D721Med (cell line): ENCODE results near the gene NUDC.

Experiments
- DNase-seq: peaks from one replicate; pipeline ENCODE4 v3.0.0; 2011; ENCODE audit warnings: low spot score; ENCODE audit not compliant: insufficient read length
- FAIRE-seq: peaks from 2 replicates; lab custom pipeline; 2011; peaks lifted over from hg19 to GRCh38; lab: Jason Lieb, UNC
- TF ChIP-seq, protein P1 (sequence below): IDR thresholded peaks from 2 replicates; pipeline ENCODE4 v1.5.1; 2012; ENCODE audit warnings: mild to moderate bottlenecking, control low read depth; ENCODE audit not compliant: insufficient read depth; ENCODE audit errors: missing control alignments

NUDC gene

GRCh38 chr1:26900815-26901511 is 20.6 kb upstream of the NUDC start:
- DNase-seq = no peak
- TF ChIP-seq, protein P1, sequence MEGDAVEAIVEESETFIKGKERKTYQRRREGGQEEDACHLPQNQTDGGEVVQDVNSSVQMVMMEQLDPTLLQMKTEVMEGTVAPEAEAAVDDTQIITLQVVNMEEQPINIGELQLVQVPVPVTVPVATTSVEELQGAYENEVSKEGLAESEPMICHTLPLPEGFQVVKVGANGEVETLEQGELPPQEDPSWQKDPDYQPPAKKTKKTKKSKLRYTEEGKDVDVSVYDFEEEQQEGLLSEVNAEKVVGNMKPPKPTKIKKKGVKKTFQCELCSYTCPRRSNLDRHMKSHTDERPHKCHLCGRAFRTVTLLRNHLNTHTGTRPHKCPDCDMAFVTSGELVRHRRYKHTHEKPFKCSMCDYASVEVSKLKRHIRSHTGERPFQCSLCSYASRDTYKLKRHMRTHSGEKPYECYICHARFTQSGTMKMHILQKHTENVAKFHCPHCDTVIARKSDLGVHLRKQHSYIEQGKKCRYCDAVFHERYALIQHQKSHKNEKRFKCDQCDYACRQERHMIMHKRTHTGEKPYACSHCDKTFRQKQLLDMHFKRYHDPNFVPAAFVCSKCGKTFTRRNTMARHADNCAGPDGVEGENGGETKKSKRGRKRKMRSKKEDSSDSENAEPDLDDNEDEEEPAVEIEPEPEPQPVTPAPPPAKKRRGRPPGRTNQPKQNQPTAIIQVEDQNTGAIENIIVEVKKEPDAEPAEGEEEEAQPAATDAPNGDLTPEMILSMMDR = no peak
- FAIRE-seq = no peak

- TF ChIP-seq, protein P1 = no peak
- no peak for DNase-seq
- FAIRE-seq = no peak
Observed at GRCh38 chr1:26907071-26907917, 14.2 kb upstream of the NUDC start.

GRCh38 chr1:26909951-26910342 is 11.6 kb upstream of the NUDC start:
- TF ChIP-seq, protein P1 = no peak
- FAIRE-seq (no peak), DNase-seq (no peak)

DNA sequence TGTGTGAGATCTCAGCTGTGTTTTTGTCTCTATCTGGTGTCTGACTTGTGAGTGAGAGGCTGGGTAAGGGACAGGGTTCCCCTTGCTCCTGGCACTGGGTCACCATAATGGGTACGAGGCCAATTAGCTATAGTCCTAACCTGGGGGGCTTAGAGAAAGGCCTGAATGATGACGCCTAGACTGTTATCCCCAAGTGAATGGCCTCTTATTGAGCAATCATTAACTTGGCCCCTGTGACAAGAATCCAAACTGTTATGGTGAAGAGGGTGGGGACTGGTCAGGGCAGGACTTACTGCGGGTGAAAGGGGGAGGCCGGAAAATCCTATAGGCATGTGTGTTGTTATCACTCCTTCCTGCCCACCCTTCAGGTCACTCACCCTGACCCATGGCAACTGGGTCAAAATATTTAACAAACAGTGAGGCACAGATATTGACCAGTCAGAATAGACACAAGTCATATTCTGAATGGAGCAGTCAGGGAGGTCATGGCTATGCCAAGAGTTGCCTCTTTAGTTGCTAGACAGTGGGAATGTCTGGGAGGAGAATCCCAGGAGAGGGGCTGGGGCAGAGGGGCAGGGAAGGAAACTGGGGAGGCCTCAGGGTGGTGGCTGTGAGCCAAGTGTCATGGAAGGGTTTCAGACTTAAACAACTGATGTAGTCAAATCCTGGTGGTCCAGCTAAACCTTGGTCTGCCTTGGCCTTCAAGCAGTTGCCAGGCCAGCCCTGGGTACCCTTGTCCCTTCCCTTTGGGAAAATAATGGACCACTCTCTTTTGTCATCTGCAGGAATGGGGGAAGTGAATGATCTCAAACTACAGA is 11.0 kb upstream of the NUDC start:
- DNase-seq (no peak), FAIRE-seq (no peak)
- TF ChIP-seq, protein P1 = no peak

- TF ChIP-seq, protein P1 = no peak
- no peak for FAIRE-seq
Observed at GRCh38 chr1:26911399-26912146, 10.0 kb upstream of the NUDC start.

DNA sequence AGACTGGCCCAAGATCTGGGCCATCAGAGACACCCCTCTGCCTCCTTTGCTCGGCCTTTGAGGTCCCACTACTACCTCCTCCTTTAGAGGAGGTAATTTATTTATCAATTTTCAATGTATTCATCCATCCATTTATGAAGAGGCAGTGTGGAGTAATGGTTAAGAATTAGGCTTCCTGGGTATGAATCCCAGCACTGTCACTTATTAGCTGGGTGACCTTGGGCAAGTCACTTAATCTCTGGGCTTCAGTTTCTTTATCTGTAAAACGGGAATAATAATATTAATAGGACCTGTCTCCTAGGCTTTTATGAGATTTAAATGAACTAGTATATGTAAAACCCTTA is 9.4 kb upstream of the NUDC start:
- DNase-seq (no peak), FAIRE-seq (no peak)
- TF ChIP-seq, protein P1 = no peak

More at GRCh38 chr1:26911399-26912146, 10.0 kb upstream of the NUDC start:
- DNase-seq = no peak
